ENCODE results near the gene TUNAR.

DNA sequence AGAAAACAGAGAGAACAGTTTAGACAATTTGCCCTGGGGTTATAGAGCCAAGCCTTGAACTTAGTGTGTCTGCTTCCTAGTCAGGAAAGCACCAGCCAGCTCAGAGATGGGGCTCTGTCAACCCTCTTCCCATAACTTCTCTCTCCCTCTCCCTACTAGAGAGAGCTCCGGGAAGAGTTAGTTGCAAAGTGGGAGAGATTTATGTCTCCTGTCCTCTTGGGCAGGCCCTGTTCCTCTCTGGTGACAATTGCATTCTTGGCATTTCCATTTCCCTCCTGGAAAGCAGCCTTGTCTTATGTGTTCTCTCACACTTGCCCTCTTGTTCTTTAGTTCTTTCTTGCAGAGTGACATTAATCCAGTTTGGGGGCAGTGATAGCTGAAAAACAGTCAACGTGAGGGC lies 42.1 kb upstream of the TUNAR start:
- TF ChIP-seq, protein P1, sequence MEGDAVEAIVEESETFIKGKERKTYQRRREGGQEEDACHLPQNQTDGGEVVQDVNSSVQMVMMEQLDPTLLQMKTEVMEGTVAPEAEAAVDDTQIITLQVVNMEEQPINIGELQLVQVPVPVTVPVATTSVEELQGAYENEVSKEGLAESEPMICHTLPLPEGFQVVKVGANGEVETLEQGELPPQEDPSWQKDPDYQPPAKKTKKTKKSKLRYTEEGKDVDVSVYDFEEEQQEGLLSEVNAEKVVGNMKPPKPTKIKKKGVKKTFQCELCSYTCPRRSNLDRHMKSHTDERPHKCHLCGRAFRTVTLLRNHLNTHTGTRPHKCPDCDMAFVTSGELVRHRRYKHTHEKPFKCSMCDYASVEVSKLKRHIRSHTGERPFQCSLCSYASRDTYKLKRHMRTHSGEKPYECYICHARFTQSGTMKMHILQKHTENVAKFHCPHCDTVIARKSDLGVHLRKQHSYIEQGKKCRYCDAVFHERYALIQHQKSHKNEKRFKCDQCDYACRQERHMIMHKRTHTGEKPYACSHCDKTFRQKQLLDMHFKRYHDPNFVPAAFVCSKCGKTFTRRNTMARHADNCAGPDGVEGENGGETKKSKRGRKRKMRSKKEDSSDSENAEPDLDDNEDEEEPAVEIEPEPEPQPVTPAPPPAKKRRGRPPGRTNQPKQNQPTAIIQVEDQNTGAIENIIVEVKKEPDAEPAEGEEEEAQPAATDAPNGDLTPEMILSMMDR (conservative IDR thresholded peaks at IDR 0.05; ENCODE audit: low read depth in 2 of 2), result no peak
- TF ChIP-seq EZH2 (IDR thresholded peaks at IDR 0.05; ENCODE audit: low read depth, unreplicated experiment) (no peak), POLR2AphosphoS5 (IDR thresholded peaks at IDR 0.05; ENCODE audit: low read depth) (no peak), EZH2phosphoT487 (IDR thresholded peaks at IDR 0.05; ENCODE audit: unreplicated experiment) (no peak), CREB1 (CRISPR knock-in tag; IDR thresholded peaks at IDR 0.05; ENCODE audit: low read depth) (no peak), JUNB (IDR thresholded peaks at IDR 0.05; ENCODE audit: unreplicated experiment) (no peak), ZNF331 (CRISPR knock-in tag; IDR thresholded peaks at IDR 0.05; ENCODE audit: low read depth) (no peak)
- TF ChIP-seq, protein P2, sequence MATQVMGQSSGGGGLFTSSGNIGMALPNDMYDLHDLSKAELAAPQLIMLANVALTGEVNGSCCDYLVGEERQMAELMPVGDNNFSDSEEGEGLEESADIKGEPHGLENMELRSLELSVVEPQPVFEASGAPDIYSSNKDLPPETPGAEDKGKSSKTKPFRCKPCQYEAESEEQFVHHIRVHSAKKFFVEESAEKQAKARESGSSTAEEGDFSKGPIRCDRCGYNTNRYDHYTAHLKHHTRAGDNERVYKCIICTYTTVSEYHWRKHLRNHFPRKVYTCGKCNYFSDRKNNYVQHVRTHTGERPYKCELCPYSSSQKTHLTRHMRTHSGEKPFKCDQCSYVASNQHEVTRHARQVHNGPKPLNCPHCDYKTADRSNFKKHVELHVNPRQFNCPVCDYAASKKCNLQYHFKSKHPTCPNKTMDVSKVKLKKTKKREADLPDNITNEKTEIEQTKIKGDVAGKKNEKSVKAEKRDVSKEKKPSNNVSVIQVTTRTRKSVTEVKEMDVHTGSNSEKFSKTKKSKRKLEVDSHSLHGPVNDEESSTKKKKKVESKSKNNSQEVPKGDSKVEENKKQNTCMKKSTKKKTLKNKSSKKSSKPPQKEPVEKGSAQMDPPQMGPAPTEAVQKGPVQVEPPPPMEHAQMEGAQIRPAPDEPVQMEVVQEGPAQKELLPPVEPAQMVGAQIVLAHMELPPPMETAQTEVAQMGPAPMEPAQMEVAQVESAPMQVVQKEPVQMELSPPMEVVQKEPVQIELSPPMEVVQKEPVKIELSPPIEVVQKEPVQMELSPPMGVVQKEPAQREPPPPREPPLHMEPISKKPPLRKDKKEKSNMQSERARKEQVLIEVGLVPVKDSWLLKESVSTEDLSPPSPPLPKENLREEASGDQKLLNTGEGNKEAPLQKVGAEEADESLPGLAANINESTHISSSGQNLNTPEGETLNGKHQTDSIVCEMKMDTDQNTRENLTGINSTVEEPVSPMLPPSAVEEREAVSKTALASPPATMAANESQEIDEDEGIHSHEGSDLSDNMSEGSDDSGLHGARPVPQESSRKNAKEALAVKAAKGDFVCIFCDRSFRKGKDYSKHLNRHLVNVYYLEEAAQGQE (IDR thresholded peaks at IDR 0.05; ENCODE audit: unreplicated experiment), result no peak
- TF ChIP-seq, protein P3, sequence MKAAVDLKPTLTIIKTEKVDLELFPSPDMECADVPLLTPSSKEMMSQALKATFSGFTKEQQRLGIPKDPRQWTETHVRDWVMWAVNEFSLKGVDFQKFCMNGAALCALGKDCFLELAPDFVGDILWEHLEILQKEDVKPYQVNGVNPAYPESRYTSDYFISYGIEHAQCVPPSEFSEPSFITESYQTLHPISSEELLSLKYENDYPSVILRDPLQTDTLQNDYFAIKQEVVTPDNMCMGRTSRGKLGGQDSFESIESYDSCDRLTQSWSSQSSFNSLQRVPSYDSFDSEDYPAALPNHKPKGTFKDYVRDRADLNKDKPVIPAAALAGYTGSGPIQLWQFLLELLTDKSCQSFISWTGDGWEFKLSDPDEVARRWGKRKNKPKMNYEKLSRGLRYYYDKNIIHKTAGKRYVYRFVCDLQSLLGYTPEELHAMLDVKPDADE (IDR thresholded peaks at IDR 0.05), result no peak
